GM10248 (cell line): Measurements from ENCODE around the gene RHOH.

Experiments used
- CTCF ChIA-PET: fragments of 300-600 bp; sonication (Branson Sonifier 250); formaldehyde crosslinking; extraction: SDS; loops from one replicate; lab custom pipeline; 2021; ENCODE audit warnings: antibody characterized with exemption; lab: Yijun Ruan, JAX
- POLR2A ChIA-PET: fragments of 350-650 bp; sonication (Branson Sonifier 250); formaldehyde crosslinking; extraction: SDS; loops from one replicate; lab custom pipeline; 2020; ENCODE audit warnings: antibody characterized with exemption; lab: Yijun Ruan, JAX
- DNase-seq: peaks from one replicate; pipeline ENCODE4 v3.0.0; 2012; ENCODE audit errors: extremely low spot score
- TF ChIP-seq, protein P1 (sequence below): IDR thresholded peaks from 2 replicates; pipeline ENCODE4 v1.5.1; 2012; ENCODE audit warnings: mild to moderate bottlenecking, low read depth; ENCODE audit errors: extremely low read depth, missing control alignments, control extremely low read depth

RHOH gene

DNA sequence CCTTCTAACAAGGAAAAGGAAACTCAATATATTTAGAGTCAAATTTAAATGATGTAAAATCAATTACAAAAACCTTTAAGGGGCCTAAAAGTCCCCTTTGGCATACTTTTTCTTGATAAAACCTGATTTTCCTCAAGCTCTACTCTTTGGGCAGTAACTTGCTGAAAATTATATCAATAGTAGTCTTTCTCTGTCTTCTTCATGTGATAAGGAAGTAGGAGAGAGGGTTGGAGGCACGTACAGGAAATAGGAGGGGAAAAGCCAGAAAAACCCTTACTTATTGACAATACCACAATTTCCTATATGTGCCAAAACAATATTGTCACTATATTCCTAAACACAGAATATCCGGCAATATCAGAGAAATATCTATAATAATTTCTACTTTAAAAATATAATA is 9.6 kb downstream of the RHOH start:
- TF ChIP-seq, protein P1, sequence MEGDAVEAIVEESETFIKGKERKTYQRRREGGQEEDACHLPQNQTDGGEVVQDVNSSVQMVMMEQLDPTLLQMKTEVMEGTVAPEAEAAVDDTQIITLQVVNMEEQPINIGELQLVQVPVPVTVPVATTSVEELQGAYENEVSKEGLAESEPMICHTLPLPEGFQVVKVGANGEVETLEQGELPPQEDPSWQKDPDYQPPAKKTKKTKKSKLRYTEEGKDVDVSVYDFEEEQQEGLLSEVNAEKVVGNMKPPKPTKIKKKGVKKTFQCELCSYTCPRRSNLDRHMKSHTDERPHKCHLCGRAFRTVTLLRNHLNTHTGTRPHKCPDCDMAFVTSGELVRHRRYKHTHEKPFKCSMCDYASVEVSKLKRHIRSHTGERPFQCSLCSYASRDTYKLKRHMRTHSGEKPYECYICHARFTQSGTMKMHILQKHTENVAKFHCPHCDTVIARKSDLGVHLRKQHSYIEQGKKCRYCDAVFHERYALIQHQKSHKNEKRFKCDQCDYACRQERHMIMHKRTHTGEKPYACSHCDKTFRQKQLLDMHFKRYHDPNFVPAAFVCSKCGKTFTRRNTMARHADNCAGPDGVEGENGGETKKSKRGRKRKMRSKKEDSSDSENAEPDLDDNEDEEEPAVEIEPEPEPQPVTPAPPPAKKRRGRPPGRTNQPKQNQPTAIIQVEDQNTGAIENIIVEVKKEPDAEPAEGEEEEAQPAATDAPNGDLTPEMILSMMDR: no peak
- no peak for DNase-seq
- POLR2A ChIA-PET: interaction anchor here (0.6 to 2.0 kb wide), 2 partner anchors 9 to 20 kb away, joined by 3 to 9 read pairs; partner anchors contain the start of gene RHOH
- CTCF ChIA-PET: interaction anchor here (0.6 to 3.5 kb wide), 9 partner anchors 10 to 119 kb away, joined by 3 to 14 read pairs (median 4); partner anchors contain the start of gene RHOH

GRCh38 chr4:40209401-40209800 is 12.6 kb downstream of the RHOH start:
- POLR2A ChIA-PET: interaction anchor here (0.6 kb wide), 1 partner anchor 59 kb away, joined by 3 read pairs; no protein-coding TSS in a partner anchor
- TF ChIP-seq, protein P1: no peak
- no peak for DNase-seq
- CTCF ChIA-PET: no interaction called here

- ChIA-PET CTCF (interaction anchor here (0.7 to 1.4 kb wide), 5 partner anchors 9 to 99 kb away, joined by 3 to 5 read pairs (median 3); no protein-coding TSS in a partner anchor), POLR2A (no interaction called here)
- TF ChIP-seq, protein P1: no peak
- DNase-seq: no peak
Measured at GRCh38 chr4:40210776-40211175, 13.9 kb downstream of the RHOH start.

DNA sequence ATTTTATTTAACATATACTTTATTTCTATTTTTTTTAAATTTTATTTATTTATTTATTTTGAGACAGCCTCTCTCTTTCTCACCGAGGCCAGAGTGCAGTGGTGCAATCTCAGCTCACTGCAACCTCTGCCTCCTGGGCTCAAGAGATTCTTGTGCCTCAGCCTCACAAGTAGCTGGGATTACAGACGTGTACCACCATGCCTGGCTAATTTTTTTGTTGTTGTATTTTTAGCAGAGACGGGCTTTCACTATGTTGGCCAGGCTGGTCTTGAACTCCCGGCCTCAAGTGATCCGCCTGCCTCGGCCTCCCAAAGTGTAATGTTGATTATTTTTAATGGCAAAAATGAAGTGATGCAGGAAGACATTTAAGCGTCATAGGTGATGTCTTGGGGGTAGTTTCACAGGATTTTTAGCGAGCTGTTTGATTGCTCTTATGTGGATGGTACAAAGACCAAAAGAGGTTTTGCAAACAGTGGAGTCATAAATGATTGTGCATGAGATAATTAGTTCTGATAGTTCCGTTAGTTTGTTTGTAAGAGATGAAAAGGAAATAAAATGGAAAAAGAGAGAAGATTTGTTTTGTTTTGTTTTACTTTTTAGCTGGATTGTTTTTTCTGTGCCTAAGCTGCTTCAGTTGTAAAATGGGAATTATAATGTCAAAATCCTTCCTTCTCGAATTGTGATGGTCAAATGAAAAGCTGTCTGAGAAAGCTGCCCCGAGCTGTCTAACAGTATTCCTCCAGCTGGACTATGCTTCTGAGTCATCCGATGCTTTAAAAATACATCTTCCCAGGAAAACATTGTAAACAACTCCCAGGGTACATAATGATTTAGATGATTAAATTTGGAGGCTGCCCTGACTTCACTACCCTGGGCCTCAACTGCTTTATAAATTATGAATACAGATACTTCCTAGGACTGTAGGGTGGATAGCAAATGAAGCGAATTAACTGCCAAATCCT is 14.7 kb downstream of the RHOH start:
- TF ChIP-seq, protein P1: no peak
- CTCF ChIA-PET: interaction anchor here (0.7 to 1.4 kb wide), 5 partner anchors 9 to 98 kb away, joined by 3 to 5 read pairs (median 3); no protein-coding TSS in a partner anchor
- DNase-seq: no peak
- POLR2A ChIA-PET: no interaction called here

GRCh38 chr4:40212674-40213527 is 16.1 kb downstream of the RHOH start:
- DNase-seq: no peak
- ChIA-PET CTCF (interaction anchor here (1.1 to 1.8 kb wide), 2 partner anchors 13 to 95 kb away, joined by 4 read pairs; no protein-coding TSS in a partner anchor), POLR2A (interaction anchor here (0.6 to 1.1 kb wide), 2 partner anchors 8 to 13 kb away, joined by 3 read pairs; no protein-coding TSS in a partner anchor)
- TF ChIP-seq, protein P1: no peak
